IMR-90 (cell line): ENCODE data around the gene CABP1. TPM values are rescaled to one million over a fixed set of nuclear protein-coding genes. Genes with fewer than 3 reads are reported as not detected.

ENCODE experiments used
- ATAC-seq: fragments of 200-7000 bp; cut with Tn5 transposase; 2 replicates; pipeline ENCODE4 v1.9.1; 2020; ENCODE audit warnings: low read depth, mild to moderate bottlenecking, moderate library complexity
- BruUV-seq: library from RNA; stranded (reverse); fragments of 400-500 nt; replicated peaks from 2 replicates; lab custom pipeline; 2021; lab: Mats Ljungman, UMichigan
- CTCF ChIA-PET: fragments of 300-600 bp; formaldehyde crosslinking; extraction: SDS; loops from one replicate; lab custom pipeline; 2021; ENCODE audit warnings: antibody characterized with exemption; lab: Yijun Ruan, JAX
- POLR2A ChIA-PET: fragments of 300-600 bp; sonication (Branson Sonifier 250); formaldehyde crosslinking; loops from one replicate; lab custom pipeline; 2022; ENCODE audit warnings: antibody characterized with exemption; ENCODE audit not compliant: unreplicated experiment; lab: Charles Lee
- DNase-seq: peaks from one replicate; pipeline ENCODE4 v3.0.0; 2013
- H2AFZ ChIP-seq: replicated peaks from 2 replicates; pipeline ENCODE3; 2013; ENCODE audit warnings: low read length, mild to moderate bottlenecking; ENCODE audit not compliant: poor library complexity
- H2AK5ac ChIP-seq: 2 replicates; pipeline ENCODE4 v1.6.1; 2013; ENCODE audit warnings: low read depth, low read length, inconsistent platforms
- H2AK9ac ChIP-seq: replicated peaks from 2 replicates; pipeline ENCODE3; 2013; ENCODE audit warnings: mild to moderate bottlenecking, low read depth, low read length, moderate library complexity; ENCODE audit not compliant: poor library complexity
- H2BK120ac ChIP-seq: 2 replicates; pipeline ENCODE4 v1.6.1; 2013; ENCODE audit warnings: low read depth, low read length, inconsistent platforms
- H2BK15ac ChIP-seq: 3 replicates; pipeline ENCODE4 v1.6.1; 2013; ENCODE audit warnings: low read depth, low read length, inconsistent platforms
- H2BK20ac ChIP-seq: 2 replicates; pipeline ENCODE4 v1.6.1; 2013; ENCODE audit warnings: low read depth, mild to moderate bottlenecking, inconsistent platforms, low read length, moderate library complexity
- H2BK5ac ChIP-seq: 2 replicates; pipeline ENCODE4 v1.6.1; 2013; ENCODE audit warnings: mild to moderate bottlenecking, low read depth, low read length, inconsistent platforms; ENCODE audit not compliant: poor library complexity, severe bottlenecking
- H3K14ac ChIP-seq: replicated peaks from 2 replicates; pipeline ENCODE4 v1.6.1; 2013; ENCODE audit warnings: low read depth, low read length, inconsistent platforms
- H3K18ac ChIP-seq: 2 replicates; pipeline ENCODE4 v1.6.1; 2013; ENCODE audit warnings: low read depth, low read length, control low read depth
- H3K23ac ChIP-seq: 2 replicates; pipeline ENCODE4 v1.6.1; 2013; ENCODE audit warnings: low read depth, low read length, inconsistent platforms
- H3K27ac ChIP-seq: 2 replicates; pipeline ENCODE4 v1.5.1; 2013; ENCODE audit warnings: mild to moderate bottlenecking, control low read depth, low read length; ENCODE audit not compliant: insufficient read depth
- H3K27me3 ChIP-seq: 2 replicates; pipeline ENCODE4 v1.6.1; 2013; ENCODE audit warnings: low read length; ENCODE audit not compliant: control insufficient read depth, insufficient read depth
- H3K36me3 ChIP-seq: 2 replicates; pipeline ENCODE4 v1.6.1; 2013; ENCODE audit warnings: low read length, mixed read lengths; ENCODE audit not compliant: control insufficient read depth, insufficient read depth
- H3K4ac ChIP-seq: 2 replicates; pipeline ENCODE4 v1.6.1; 2013; ENCODE audit warnings: low read depth, low read length, inconsistent platforms
- H3K4me1 ChIP-seq: 2 replicates; pipeline ENCODE4 v1.6.1; 2013; ENCODE audit warnings: low read length, mixed read lengths; ENCODE audit not compliant: control insufficient read depth, insufficient read depth
- H3K4me2 ChIP-seq: 2 replicates; pipeline ENCODE4 v1.6.1; 2013; ENCODE audit warnings: low read depth, mild to moderate bottlenecking, control low read depth, low read length, moderate library complexity
- H3K4me3 ChIP-seq: 2 replicates; pipeline ENCODE4 v1.5.1; 2013; ENCODE audit warnings: low read depth, mild to moderate bottlenecking, control low read depth, low read length, moderate library complexity; ENCODE audit not compliant: insufficient read depth
- H3K56ac ChIP-seq: 2 replicates; pipeline ENCODE4 v1.6.1; 2013; ENCODE audit warnings: low read length, inconsistent platforms; ENCODE audit not compliant: insufficient read depth; ENCODE audit errors: extremely low read depth
- H3K79me1 ChIP-seq, 2 experiments: 2 replicates each; pipeline ENCODE4 v1.6.1; 2013; ENCODE audit warnings: low read length in 2 of 2, inconsistent platforms in 1 of 2, low read depth in 1 of 2
- H3K9ac ChIP-seq: 2 replicates; pipeline ENCODE4 v1.6.1; 2013; ENCODE audit warnings: low read depth, low read length, control low read depth
- H3K9me1 ChIP-seq: 2 replicates; pipeline ENCODE4 v1.6.1; 2013; ENCODE audit warnings: low read length, inconsistent platforms; ENCODE audit not compliant: insufficient read depth
- H3K9me3 ChIP-seq: 2 replicates; pipeline ENCODE4 v1.6.1; 2013; ENCODE audit warnings: low read length; ENCODE audit not compliant: control insufficient read depth, insufficient read depth
- H4K20me1 ChIP-seq: 2 replicates; pipeline ENCODE4 v1.6.1; 2013; ENCODE audit warnings: low read length, inconsistent platforms; ENCODE audit not compliant: insufficient read depth
- H4K5ac ChIP-seq: 2 replicates; pipeline ENCODE4 v1.6.1; 2013; ENCODE audit warnings: mild to moderate bottlenecking, low read depth, low read length, control low read depth
- H4K8ac ChIP-seq, 2 experiments: 2 replicates each; pipeline ENCODE4 v1.6.1; 2013; ENCODE audit warnings: low read depth in 2 of 2, low read length in 2 of 2, control low read depth in 1 of 2, inconsistent platforms in 1 of 2
- H4K91ac ChIP-seq: 2 replicates; pipeline ENCODE4 v1.6.1; 2013; ENCODE audit warnings: low read depth, low read length, inconsistent platforms; ENCODE audit not compliant: insufficient read depth
- RAD21 ChIP-seq: IDR thresholded peaks from 2 replicates; pipeline ENCODE4 v1.6.1; 2012; ENCODE audit warnings: low read length, improper control_type of control experiment
- USF2 ChIP-seq: fragments of 150-350 bp; IDR thresholded peaks from 2 replicates; pipeline ENCODE4 v1.6.1; 2017; ENCODE audit warnings: mild to moderate bottlenecking, antibody characterized with exemption, low read length, low read depth
- WGBS, 2 experiments: methylation state at CpG; one replicate each; pipeline versions ENCODE4 v1.1.5 to v1.1.7; 2013; ENCODE audit warnings: missing lambda C conversion rate in 2 of 2; ENCODE audit not compliant: insufficient read length in 1 of 2; ENCODE audit errors: extremely low coverage in 2 of 2; 5-methylcytosine and 5-hydroxymethylcytosine counted together
- dilution Hi-C: fragments of 300-500 bp; cut with HindIII; formaldehyde crosslinking; loops from one replicate; pipeline ENCODE4 v1.14.3; 2018; ENCODE audit warnings: low sequenced_read_pairs; ENCODE audit not compliant: unreplicated experiment
- in situ Hi-C: fragments of 300-500 bp; cut with MboI; formaldehyde crosslinking; loops from 3 replicates; pipeline ENCODE4 v1.14.3; 2019; ENCODE audit warnings: low sequenced_read_pairs, inconsistent platforms, mixed read lengths
- intact Hi-C: fragments of 100-400 bp; cut with micrococcal nuclease; formaldehyde crosslinking; loops from 2 replicates; pipeline ENCODE4 v1.10.0; 2022
- polyA plus RNA-seq, 3 experiments: library from polyadenylated mRNA; depleted of rRNA; stranded (reverse); fragments of >200 nt; gene quantifications; 2 replicates each; pipeline ENCODE4 v1.2.3, GENCODE V29; 2012; ENCODE audit warnings: low replicate concordance in 1 of 3
- total RNA-seq: library from RNA; depleted of rRNA; stranded (reverse); fragments of >200 nt; gene quantifications from 2 replicates; pipeline ENCODE4 v1.2.3, GENCODE V29; 2012

CABP1 gene
- total and polyA plus RNA-seq, 2 of the 4 experiments (the other 2 are of a cell fraction) = 0.54 to 1.1 TPM

GRCh38 chr12:120598674-120599463 lies 41.6 kb upstream of the CABP1 start:
- BruUV-seq = no TSS peak
- no peak overlapping the region for H4K8ac ChIP-seq
- no peak overlapping the region for H3K4me2 ChIP-seq

More at GRCh38 chr12:120598674-120599463, 41.6 kb upstream of the CABP1 start:
- H3K4ac ChIP-seq = no peak overlapping the region
- H3K36me3 ChIP-seq = no peaks in the 10 kb centered on the region
- H2BK20ac ChIP-seq = no peak overlapping the region
- H3K4me3 ChIP-seq = no peak overlapping the region
- DNase-seq = peak; percentile 26
- H2AK5ac ChIP-seq = no peak overlapping the region
- POLR2A ChIA-PET = no interaction called here
- H2AFZ ChIP-seq = peak overlapping the region; percentile 63
- H3K27me3 ChIP-seq = peaks cover 31% of the 10 kb centered on the region
- H4K20me1 ChIP-seq = no peaks in the 10 kb centered on the region
- H3K23ac ChIP-seq = no peak overlapping the region
- H3K9ac ChIP-seq = no peak overlapping the region
- H3K79me1 ChIP-seq = no peaks in the 10 kb centered on the region
- H3K4me1 ChIP-seq = no peaks in the 10 kb centered on the region; the same call in 1 of the 2 replicates
- WGBS, 2 experiments = 30% methylated on average over 2 of the region's 13 CpGs; no CpG with 5 or more reads in 1 of the 2 experiments
- no peaks in the 10 kb centered on the region for H3K9me3 ChIP-seq
- H3K9me1 ChIP-seq = no peaks in the 10 kb centered on the region
- CTCF ChIA-PET = no interaction called here
- peak; percentile 70 for ATAC-seq
- dilution Hi-C loops (no loop called here), in situ Hi-C loops (no loop called here), intact Hi-C loops (no loop called here)
- H2BK15ac ChIP-seq = no peak overlapping the region
- H4K5ac ChIP-seq = no peak overlapping the region
- H3K18ac ChIP-seq = no peak overlapping the region
- no peak overlapping the region for H4K91ac ChIP-seq
- H2AK9ac ChIP-seq = no peak overlapping the region
- H2BK5ac ChIP-seq = no peak overlapping the region
- H3K14ac ChIP-seq = no peak overlapping the region
- no peak overlapping the region for H2BK120ac ChIP-seq
- no peak overlapping the region for H3K56ac ChIP-seq
- no peak overlapping the region for H3K27ac ChIP-seq
- no peak for TF ChIP-seq RAD21
- TF ChIP-seq USF2 = peak; percentile 61
